GM23338 (cell line): ENCODE results near the gene JUNB. TPM values are rescaled to one million over a fixed set of nuclear protein-coding genes. Genes with fewer than 3 reads are reported as not detected.

Experiments
- ATAC-seq: fragments of 200-7000 bp; cut with Tn5 transposase; 3 replicates; pipeline ENCODE4 v1.9.1; 2020
- DNase-seq: peaks from one replicate; pipeline ENCODE4 v3.0.0-alpha.2; 2015; ENCODE audit warnings: low spot score
- H2AFZ ChIP-seq: fragments of 200-600 bp; sonication (generic); 2 replicates; pipeline ENCODE4 v1.8.0; 2016; ENCODE audit warnings: antibody characterized with exemption, mild to moderate bottlenecking, moderate library complexity
- H3F3A ChIP-seq: fragments of 200-600 bp; sonication (generic); replicated peaks from 2 replicates; pipeline ENCODE4 v1.8.0; 2017; ENCODE audit warnings: antibody characterized with exemption, mixed run types, low read depth
- H3K27ac ChIP-seq: fragments of 200-600 bp; sonication (generic); 2 replicates; pipeline ENCODE4 v1.6.1; 2016; ENCODE audit warnings: low read depth
- H3K27me3 ChIP-seq: fragments of 200-600 bp; sonication (generic); 2 replicates; pipeline ENCODE4 v1.8.0; 2016; ENCODE audit warnings: mild to moderate bottlenecking, mixed run types, moderate library complexity; ENCODE audit not compliant: insufficient read depth
- H3K36me3 ChIP-seq: fragments of 200-600 bp; sonication (generic); 2 replicates; pipeline ENCODE4 v1.8.0; 2016; ENCODE audit warnings: mild to moderate bottlenecking; ENCODE audit not compliant: insufficient read depth
- H3K4me1 ChIP-seq: fragments of 200-600 bp; sonication (generic); 2 replicates; pipeline ENCODE4 v1.8.0; 2016; ENCODE audit warnings: mild to moderate bottlenecking, moderate library complexity; ENCODE audit not compliant: insufficient read depth
- H3K4me2 ChIP-seq: fragments of 200-600 bp; sonication (generic); 2 replicates; pipeline ENCODE4 v1.7.1; 2017; ENCODE audit warnings: mixed run types
- H3K4me3 ChIP-seq: fragments of 200-600 bp; sonication (generic); 2 replicates; pipeline ENCODE4 v1.6.1; 2016; ENCODE audit warnings: mixed run types
- H3K79me2 ChIP-seq: fragments of 200-600 bp; sonication (generic); replicated peaks from 2 replicates; pipeline ENCODE4 v1.8.0; 2017; ENCODE audit warnings: mild to moderate bottlenecking; ENCODE audit not compliant: insufficient read depth
- H3K9me2 ChIP-seq: fragments of 200-600 bp; sonication (generic); 2 replicates; pipeline ENCODE4 v1.8.0; 2017; ENCODE audit not compliant: insufficient read depth
- H4K20me1 ChIP-seq: fragments of 200-600 bp; sonication (generic); replicated peaks from 2 replicates; pipeline ENCODE4 v1.8.0; 2017; ENCODE audit warnings: mild to moderate bottlenecking; ENCODE audit not compliant: insufficient read depth
- H3K27ac Mint-ChIP-seq: 2 replicates; pipeline ENCODE4 v1.8.0; 2020; ENCODE audit warnings: inconsistent platforms, mild to moderate bottlenecking, moderate library complexity, mixed read lengths
- H3K27me3 Mint-ChIP-seq: 3 replicates; pipeline ENCODE4 v1.8.0; 2022; ENCODE audit warnings: low read depth, mild to moderate bottlenecking, moderate library complexity, mixed read lengths, inconsistent platforms; ENCODE audit not compliant: insufficient read depth, poor library complexity
- H3K36me3 Mint-ChIP-seq: 3 replicates; pipeline ENCODE4 v1.8.0; 2021; ENCODE audit warnings: low read depth, mild to moderate bottlenecking, inconsistent platforms, moderate library complexity, mixed read lengths
- H3K4me1 Mint-ChIP-seq: 3 replicates; pipeline ENCODE4 v1.8.0; 2020; ENCODE audit warnings: mild to moderate bottlenecking, inconsistent platforms, mixed read lengths
- H3K4me3 Mint-ChIP-seq: 3 replicates; pipeline ENCODE4 v1.8.0; 2021; ENCODE audit warnings: moderate library complexity, mild to moderate bottlenecking, inconsistent platforms, mixed read lengths
- H3K9me3 Mint-ChIP-seq: 3 replicates; pipeline ENCODE4 v1.8.0; 2020; ENCODE audit warnings: moderate library complexity, mild to moderate bottlenecking, inconsistent platforms, mixed read lengths
- CREB1 ChIP-seq: fragments of 250-450 bp; sonication (Bioruptor Pico); IDR thresholded peaks from 2 replicates; pipeline ENCODE4 v1.5.0; 2020; ENCODE audit warnings: low read depth, mild to moderate bottlenecking, moderate library complexity
- CTCF ChIP-seq, 2 experiments: fragments of 200-600 bp in 1 of 2; sonication (generic) in 1 of 2; conservative IDR thresholded peaks; 2 replicates each; pipeline versions ENCODE4 v1.5.1 to v1.6.1; 2016 to 2017; ENCODE audit warnings: antibody characterized with exemption in 2 of 2, low read depth in 2 of 2, mild to moderate bottlenecking in 2 of 2, moderate library complexity in 1 of 2
- ETS1 ChIP-seq: IDR thresholded peaks from 2 replicates; pipeline ENCODE4 v1.6.1; 2016; ENCODE audit warnings: antibody characterized with exemption
- NANOG ChIP-seq: IDR thresholded peaks from 2 replicates; pipeline ENCODE4 v1.6.1; 2016; ENCODE audit warnings: antibody characterized with exemption, borderline replicate concordance
- POLR2AphosphoS5 ChIP-seq: IDR thresholded peaks from 2 replicates; pipeline ENCODE4 v1.6.1; 2016; ENCODE audit warnings: antibody characterized with exemption, low read depth
- REST ChIP-seq: IDR thresholded peaks from one replicate; pipeline ENCODE4 v1.6.1; 2018; ENCODE audit warnings: antibody characterized with exemption; ENCODE audit not compliant: unreplicated experiment
- ZNF114 ChIP-seq: fragments of 250-450 bp; sonication (Bioruptor Pico); IDR thresholded peaks from 2 replicates; pipeline ENCODE4 v1.5.0; 2020; ENCODE audit warnings: mild to moderate bottlenecking, moderate library complexity
- ZNF331 ChIP-seq: fragments of 250-450 bp; sonication (Bioruptor Pico); IDR thresholded peaks from 2 replicates; pipeline ENCODE4 v1.5.0; 2020; ENCODE audit warnings: low read depth, mild to moderate bottlenecking, moderate library complexity
- ZNF462 ChIP-seq: fragments of 250-450 bp; sonication (Bioruptor Pico); IDR thresholded peaks from 2 replicates; pipeline ENCODE4 v1.5.0; 2020; ENCODE audit warnings: mild to moderate bottlenecking, moderate library complexity
- polyA plus RNA-seq: library from polyadenylated mRNA; unstranded; fragments of >200 nt; fragmentation: Nextera tagmentation; extraction: Ambion mirVana; gene quantifications from 2 replicates; pipeline ENCODE4 v1.2.1, GENCODE V29; 2016
- total RNA-seq: library from RNA; depleted of rRNA; stranded (reverse); fragments of >200 nt; shearing (Covaris generic); gene quantifications from 2 replicates; pipeline ENCODE4 v1.2.3, GENCODE V29; 2014

JUNB gene
- total and polyA plus RNA-seq, 2 experiments from 2014 or later = 7.7 to 20.2 TPM

GRCh38 chr19:12841094-12841493, 49.8 kb downstream of the JUNB start (continued):
- no peak for TF ChIP-seq ZNF462 (CRISPR knock-in tag)

GRCh38 chr19:12842511-12842910, 51.2 kb downstream of the JUNB start:
- H3K27me3 Mint-ChIP-seq = peaks cover 17% of the 10 kb centered on the region
- H3K27ac Mint-ChIP-seq = no peak overlapping the region
- Histone ChIP-seq H3K4me2 (no peak overlapping the region), H3K79me2 (peaks cover 8% of the 10 kb centered on the region), H3K9me2 (no peaks in the 10 kb centered on the region), H3K27ac (no peak overlapping the region), H3K27me3 (no peaks in the 10 kb centered on the region), H3F3A (peaks cover 35% of the 10 kb centered on the region), H3K36me3 (no peaks in the 10 kb centered on the region), H3K4me1 (peaks cover 19% of the 10 kb centered on the region), H3K4me3 (no peak overlapping the region), H2AFZ (no peak overlapping the region), H4K20me1 (peaks cover 11% of the 10 kb centered on the region)
- TF ChIP-seq REST (no peak), ZNF114 (CRISPR knock-in tag) (no peak), NANOG (no peak), ZNF331 (CRISPR knock-in tag) (no peak), CREB1 (no peak), ETS1 (no peak), POLR2AphosphoS5 (no peak), CTCF (conservative IDR thresholded peaks at IDR 0.05; ENCODE audit: low read depth in 2 of 2) (no peak)
- H3K4me3 Mint-ChIP-seq = no peak overlapping the region
- ATAC-seq = no peak
- no peak for DNase-seq
- peaks cover 32% of the 10 kb centered on the region for H3K4me1 Mint-ChIP-seq
- no peaks in the 10 kb centered on the region; the same call in 2 of the 3 replicates for H3K9me3 Mint-ChIP-seq
- H3K36me3 Mint-ChIP-seq = peaks cover 9% of the 10 kb centered on the region; the same call in 1 of the 3 replicates
